GM18505 (cell line): Measurements from ENCODE around the gene THOP1.

Experiments used
- ATAC-seq: cut with Tn5 transposase; IDR thresholded peaks from one replicate; pipeline ENCODE4 v1.9.1; 2021; ENCODE audit not compliant: unreplicated experiment
- POLR2A ChIP-seq: IDR thresholded peaks from 4 replicates; pipeline ENCODE4 v1.6.1; 2011; ENCODE audit warnings: borderline replicate concordance; ENCODE audit not compliant: insufficient read depth, insufficient read length; ENCODE audit errors: extremely low read depth

The THOP1 gene

DNA sequence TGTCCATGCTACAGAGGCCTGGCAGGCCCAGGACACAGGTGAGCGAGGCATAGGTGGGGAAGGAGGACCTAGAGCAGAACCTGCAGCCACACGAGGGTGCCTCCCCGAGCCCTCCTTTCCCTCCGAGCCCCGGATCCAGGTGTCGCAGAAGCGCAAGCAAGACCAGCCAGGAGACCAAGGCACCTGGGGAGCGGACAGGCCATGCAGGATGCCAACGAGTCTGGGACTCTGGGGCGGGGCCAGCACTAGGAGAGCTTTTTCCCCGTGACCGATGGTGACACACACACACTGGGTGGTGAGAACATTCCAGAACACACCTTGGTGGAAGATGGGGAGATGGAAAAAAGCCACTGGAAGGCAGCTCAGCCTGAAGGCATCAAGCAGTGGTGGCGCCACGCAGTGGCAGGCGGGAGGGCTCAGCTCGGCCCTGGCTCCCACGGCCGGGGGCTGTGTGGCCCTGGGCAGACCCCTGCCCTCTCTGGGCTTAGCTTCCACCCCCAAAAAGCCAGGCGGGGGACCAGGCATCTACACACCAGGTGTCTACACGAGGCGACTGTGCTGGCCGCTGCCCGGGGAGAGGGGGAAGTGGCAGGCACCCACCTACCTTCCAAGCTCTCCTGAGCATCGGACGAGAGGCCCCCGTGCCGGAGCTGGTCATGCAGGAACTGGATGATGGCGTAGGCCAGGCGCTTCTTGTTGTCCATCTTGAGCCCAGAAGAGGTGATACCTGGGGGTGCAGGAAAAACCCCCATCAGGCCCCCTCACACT is 16.8 kb upstream of the THOP1 start:
- TF ChIP-seq POLR2A, result no peak
- ATAC-seq, result no peak

DNA sequence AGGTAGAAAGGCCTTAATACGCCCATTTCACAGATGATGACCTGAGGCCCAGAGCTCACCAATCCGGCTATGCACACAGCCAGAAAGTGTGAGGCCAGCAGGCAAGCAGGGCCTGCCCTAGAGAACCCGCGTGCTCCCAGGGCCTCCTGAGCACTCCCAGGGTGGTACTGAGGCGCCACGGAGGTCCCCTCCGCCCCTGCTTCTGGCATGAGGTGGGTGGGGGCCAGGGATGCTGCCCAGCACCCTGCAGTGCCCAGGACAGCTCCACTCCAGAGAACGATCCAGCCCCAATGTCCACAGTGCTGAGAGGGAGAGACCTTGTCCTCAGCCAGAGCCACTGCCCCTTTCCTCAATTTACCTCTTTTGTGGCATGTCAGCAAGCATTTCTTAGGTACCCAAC is 16.1 kb upstream of the THOP1 start:
- no peak for ATAC-seq
- no peak for TF ChIP-seq POLR2A

DNA sequence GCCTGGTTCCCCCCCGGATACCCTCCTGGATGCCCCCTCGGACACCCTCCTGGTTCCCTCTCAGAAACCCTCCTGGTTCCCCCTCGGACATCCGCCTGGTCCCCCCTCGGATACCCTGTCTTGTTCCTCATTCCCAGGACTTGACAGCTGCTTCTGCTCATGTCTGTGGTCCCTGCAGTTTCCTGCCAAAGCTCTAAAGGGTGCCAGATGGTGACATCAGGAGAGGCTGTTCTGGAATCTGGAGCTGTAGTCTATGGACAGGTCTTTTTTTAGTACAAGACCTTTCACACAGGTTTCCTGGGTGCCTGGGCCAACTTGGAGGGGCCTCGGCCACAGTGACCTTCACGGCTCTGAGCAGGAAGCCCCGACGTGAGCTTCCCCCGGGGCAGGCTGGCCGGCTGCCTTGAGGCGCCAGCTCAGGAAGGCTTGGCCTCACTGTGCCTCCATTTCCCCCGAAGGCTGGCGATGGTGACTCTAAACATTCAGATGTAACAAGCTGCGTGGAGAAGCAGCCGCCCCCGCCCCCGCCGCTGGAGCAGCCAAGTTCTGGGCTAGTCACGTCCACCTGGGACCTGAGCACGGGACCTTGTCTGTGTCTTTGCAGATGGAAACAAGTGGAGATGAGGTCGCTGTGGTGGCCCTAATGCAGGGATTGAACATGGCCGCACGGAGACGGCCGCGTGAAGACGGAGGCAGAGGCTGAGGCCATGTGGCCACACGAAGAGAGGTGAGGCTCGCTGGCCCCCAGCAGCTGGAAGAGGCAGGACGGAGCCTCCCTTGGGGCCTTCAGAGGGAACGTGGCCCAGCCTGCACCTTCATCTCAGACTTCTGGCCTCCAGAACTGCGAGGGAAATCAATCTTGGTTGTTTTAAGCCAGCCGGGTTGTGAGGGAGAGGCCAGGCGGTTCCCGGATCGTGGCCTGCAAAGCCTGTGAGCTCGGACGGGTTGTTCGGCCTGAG is 15.0 kb upstream of the THOP1 start:
- ATAC-seq, result no peak
- no peak for TF ChIP-seq POLR2A

DNA sequence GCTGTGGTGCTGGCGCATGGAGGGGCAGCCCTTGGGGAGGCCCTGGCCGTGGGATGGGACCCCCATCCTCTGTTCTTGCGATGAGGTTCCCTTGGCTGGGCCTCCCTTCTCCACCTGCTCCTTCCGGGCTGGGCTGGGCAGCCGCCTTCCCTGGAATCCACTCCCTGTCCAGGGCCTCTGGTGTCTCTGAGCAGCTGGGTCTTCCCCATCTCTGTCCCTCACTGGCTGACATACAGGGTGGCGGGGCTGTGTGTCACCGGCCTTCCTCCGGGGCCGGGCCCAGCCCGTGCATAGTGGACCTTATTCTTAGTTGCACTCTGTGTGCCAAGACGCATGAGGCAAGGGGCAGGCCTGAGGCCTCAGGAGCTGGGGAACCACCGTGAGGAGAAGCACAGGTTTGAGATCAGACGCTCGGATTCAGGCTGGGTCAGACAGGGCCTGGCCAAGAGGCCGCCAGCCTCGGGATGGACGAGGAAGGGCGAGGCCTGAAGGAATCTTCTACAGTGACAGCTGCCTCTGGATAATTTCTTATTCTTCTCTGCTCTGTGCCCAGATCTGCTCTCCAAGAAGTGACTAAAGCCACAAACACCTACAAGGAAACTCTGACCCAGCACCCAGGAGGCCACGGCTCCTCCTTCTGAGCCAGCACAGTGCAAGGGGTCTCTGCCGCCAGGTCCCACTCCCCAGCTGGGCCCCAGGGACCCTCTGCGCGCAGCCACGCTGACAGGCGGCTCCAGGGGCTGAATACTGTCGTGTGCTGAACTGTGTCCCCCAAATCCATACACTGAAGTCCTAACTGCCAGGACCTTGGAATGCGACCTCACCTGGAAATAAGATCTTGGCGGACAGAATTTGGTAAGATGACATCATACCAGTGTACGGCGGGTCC is 13.3 kb upstream of the THOP1 start:
- TF ChIP-seq POLR2A, result no peak
- ATAC-seq, result no peak

DNA sequence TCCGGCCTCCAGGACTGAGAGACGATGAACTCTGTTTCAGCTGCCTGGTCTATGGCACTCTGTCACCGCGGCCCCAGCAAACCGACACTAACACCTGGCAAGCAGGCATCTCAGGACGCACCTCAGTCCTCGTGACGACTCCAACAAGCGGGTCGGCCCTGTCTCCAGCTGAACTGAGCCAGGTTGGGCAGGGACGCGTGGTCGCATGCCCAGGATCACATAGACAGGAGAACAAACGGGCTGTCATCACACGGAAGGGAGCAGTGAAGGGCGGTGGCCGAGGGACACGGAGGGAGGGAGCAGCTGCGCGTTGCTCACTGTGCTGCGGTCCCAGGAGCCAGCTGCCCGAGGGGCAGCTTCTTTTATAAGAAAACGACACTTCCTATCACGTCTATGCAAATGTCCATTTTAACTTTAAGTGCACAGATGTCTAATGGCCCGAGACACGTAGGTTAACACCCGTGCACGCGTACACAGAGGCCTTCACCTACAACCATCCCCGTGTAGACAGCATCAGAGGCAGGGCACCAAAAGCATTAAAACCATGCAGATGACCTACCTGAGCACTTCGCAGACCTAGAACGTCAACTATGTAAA is 11.1 kb upstream of the THOP1 start:
- TF ChIP-seq POLR2A, result no peak
- ATAC-seq, result no peak

DNA sequence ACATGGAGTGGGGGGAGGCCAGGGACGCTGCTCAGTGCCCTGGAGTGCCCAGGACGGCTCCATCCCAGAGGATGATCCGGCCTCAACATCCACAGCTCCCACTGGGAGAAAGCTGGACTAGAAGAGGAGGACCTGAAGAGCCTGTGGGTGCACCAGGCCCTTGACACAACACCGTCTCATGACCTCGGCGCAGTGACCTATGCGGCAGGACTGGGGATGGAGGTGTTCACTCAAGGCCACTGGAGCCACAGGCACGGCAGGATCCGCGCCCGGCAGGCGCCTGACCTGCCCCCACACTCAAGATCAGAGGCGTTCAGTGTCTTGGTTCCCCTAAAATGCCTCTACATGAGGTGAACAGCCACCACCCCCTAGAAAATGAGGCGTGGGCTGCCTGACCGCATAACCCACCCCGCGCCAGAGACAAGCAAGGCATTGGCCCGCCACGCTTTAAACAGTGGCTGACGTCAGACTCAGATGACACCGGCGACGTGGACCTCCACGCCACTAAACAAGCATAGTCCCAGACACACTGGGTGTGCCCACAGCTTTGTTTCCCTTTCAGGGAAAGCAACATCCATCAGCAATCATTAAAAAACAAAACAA is 10.2 kb upstream of the THOP1 start:
- TF ChIP-seq POLR2A, result no peak
- ATAC-seq, result no peak

DNA sequence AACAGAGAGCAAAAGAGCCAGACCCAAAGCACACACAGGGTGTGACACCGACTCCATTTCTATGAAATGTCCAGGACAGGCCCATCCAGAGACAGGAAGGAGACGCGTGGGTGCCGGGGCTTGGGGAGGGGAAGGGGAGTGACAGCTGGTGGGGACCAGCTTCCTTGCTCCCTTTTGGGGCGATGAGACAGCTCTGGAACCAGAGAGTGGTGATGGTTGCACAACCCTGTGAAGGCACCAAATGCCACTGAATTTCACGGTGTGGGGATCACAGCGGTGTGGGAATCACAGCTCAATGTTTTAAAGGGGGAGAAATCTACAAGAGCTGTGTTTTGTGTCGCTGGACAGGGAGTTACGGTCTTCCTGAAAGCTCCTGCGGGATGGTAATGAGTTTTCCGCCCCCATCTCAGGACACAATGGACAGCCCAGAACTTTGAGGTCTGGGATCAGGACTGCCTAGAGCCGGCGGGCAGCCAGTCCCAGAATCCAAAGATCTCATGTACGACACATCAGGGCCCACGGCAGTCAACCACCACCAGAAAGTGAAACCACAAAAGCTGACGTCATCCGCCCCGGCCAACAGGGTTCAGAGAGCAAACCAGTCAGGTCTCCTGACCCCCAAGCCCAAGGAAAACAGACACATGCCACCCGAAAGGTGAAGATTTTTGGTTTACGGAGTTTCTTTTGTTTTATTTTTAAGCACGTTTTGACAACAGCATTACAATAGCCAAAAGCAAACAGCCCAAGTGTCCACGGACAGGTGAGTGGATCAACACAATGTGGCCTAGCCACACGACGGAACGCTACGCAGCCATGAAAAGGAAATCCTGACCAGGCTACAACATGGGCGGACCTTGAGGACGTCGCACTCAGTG is 9.5 kb upstream of the THOP1 start:
- no peak for TF ChIP-seq POLR2A
- ATAC-seq, result no peak

DNA sequence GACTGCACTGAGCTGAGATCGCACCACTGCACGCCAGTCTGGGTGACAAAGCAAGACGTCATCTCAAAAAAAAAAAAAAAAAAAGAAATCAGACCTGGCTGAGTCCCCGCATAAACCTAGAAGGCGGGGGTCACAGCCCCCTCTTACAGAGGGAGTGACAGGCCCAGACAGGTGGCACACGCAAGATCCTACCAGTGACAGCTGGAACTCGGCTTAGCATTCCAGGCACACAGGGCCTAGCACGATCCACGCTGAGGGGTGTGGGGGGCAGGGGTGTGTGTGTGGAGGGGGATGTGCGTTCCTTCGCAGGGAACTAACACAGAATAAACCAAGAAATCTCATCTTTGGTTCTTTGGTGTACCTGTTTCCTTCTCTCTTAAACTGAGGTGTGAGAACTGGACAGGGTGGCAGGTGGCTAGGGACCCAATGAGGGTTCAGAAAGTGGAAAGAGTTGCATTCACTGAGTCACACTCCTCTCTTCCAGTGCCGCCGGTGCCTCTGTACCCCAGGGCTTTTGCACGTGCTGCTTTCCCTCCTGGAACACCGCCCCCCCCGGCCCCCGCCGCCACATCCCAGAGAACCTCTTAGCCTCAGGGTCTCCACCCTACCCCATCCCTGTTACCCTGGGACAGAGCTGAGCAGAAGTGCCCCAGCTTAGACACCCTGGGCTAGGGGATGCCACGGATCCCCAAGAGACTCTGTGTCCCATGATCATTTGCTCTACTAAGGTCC is 7.2 kb upstream of the THOP1 start:
- ATAC-seq, result no peak
- no peak for TF ChIP-seq POLR2A

DNA sequence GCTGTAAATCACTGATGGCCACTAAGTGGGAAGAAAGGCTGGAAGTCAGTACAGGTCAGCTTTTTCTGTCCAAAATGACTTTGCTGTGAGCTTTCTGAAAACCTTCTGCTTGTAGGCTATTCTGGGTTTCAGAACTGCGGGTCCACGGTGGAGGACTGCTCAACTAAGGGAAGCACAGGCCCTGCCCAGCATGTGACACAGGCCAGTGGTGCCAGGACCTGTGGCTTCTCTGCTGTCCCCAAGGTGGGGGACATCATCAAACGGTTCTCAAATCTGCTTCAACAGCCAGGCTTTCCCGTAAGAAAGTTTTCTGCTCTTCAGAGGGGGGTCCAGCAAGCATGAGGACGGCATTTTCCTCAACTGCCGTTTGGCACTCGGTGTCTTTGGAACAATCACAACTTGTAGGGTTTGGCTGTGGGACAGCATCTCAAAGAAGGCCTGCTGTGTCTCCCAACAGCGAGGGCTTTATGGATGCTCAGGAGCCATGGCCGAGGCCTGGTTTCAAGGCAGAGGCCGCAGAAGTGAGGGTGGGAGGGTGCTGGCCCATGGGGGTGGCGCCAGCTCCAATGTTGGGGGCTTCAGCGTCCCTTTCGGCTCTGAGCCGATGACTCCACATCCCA is 6.1 kb upstream of the THOP1 start:
- ATAC-seq, result no peak
- TF ChIP-seq POLR2A, result no peak

DNA sequence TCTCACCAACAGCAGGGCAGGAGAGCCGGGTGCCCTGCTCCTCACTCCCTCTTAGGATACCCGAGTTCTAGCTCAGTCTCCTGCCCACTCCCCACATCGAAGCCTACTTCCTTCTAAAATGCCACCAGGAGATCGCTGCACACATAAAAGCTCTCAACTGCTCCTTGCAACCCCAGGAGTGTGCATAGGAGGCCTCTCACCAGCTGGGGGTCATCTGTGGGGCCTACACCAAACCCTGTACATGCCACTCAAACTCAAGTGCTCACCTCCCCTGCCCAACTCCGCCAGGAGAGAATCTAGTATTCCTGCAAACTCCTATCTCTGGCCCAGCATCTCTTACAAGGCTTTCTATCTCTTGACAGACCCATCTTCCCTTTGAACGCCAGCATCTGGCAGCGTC is 5.0 kb upstream of the THOP1 start:
- no peak for ATAC-seq
- TF ChIP-seq POLR2A, result no peak

DNA sequence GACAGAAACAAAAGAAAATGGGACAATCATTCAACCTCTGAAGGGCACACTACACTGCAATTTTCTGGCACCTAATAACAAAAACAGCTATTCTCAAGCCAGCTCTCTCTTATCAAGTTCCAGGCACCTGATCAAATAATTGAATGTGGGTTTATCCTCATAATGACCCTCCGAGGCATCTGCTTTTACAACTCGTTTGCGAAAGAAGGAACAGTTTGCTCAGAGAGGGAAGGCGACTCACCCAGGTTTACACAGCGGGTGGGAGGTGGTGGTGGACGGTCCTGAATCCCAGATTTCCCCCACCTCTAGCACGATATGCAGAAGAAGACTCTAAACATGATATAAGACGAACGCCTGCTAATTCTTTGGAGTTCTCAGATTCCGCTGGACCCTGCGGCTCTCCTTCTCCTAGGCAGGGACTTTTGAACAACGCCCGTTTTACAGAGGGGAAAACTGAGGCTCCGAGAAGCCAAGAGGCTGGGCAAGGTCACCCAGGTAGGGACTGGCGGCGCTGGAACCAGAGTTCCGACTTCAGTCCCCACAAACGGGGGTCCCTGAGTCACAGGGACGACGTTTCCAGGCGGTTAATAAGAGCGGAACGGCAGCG is 2.9 kb upstream of the THOP1 start:
- TF ChIP-seq POLR2A, result no peak
- ATAC-seq, result no peak
